ENCODE data around the gene FRMD5.
"Not testable (repeated sequence)": the region's sequence is repeated elsewhere in the genome, so short reads cannot be mapped to it uniquely, and the experiment has no call there.

Gene FRMD5

GRCh38 chr15:43867096-43867495 lies 328.0 kb downstream of the FRMD5 start:
- Mint-ChIP-seq H3K9me3 (ENCODE audit: low read depth) (no peaks in the 10 kb centered on the region), H3K27me3 (no peaks in the 10 kb centered on the region), H3K4me3 (no peak overlapping the region), H3K36me3 (peaks cover 14% of the 10 kb centered on the region), H3K27ac (no peak overlapping the region), H3K4me1 (ENCODE audit: low read depth) (no peaks in the 10 kb centered on the region)

- peaks cover 13% of the 10 kb centered on the region for H3K36me3 Mint-ChIP-seq
- not testable (repeated sequence) for H3K9me3 Mint-ChIP-seq (ENCODE audit: low read depth); H3K27me3 Mint-ChIP-seq; H3K4me3 Mint-ChIP-seq; H3K27ac Mint-ChIP-seq; H3K4me1 Mint-ChIP-seq (ENCODE audit: low read depth)
These were observed 328.4 kb downstream of the FRMD5 start for GRCh38 chr15:43866636-43867035.

GRCh38 chr15:43859546-43859945 lies 335.5 kb downstream of the FRMD5 start:
- H3K27ac Mint-ChIP-seq: no peak overlapping the region

GRCh38 chr15:43854801-43855200 lies 340.3 kb downstream of the FRMD5 start:
- Mint-ChIP-seq H3K36me3 (peaks cover 17% of the 10 kb centered on the region), H3K9me3 (ENCODE audit: low read depth) (no peaks in the 10 kb centered on the region), H3K4me3 (no peak overlapping the region)

More at GRCh38 chr15:43859546-43859945, 335.5 kb downstream of the FRMD5 start:
- Mint-ChIP-seq H3K36me3 (peaks cover 18% of the 10 kb centered on the region), H3K4me3 (no peak overlapping the region), H3K27me3 (no peaks in the 10 kb centered on the region), H3K4me1 (ENCODE audit: low read depth) (no peaks in the 10 kb centered on the region), H3K9me3 (ENCODE audit: low read depth) (no peaks in the 10 kb centered on the region)

GRCh38 chr15:43852607-43853006 lies 342.5 kb downstream of the FRMD5 start:
- H3K27ac Mint-ChIP-seq: no peak overlapping the region
- peaks cover 11% of the 10 kb centered on the region for H3K36me3 Mint-ChIP-seq

More at GRCh38 chr15:43854801-43855200, 340.3 kb downstream of the FRMD5 start:
- Mint-ChIP-seq H3K4me1 (ENCODE audit: low read depth) (no peaks in the 10 kb centered on the region), H3K27ac (no peak overlapping the region), H3K27me3 (no peaks in the 10 kb centered on the region)

GRCh38 chr15:43851251-43851650 lies 343.8 kb downstream of the FRMD5 start:
- H3K4me3 Mint-ChIP-seq: no peak overlapping the region
- H3K36me3 Mint-ChIP-seq: peaks cover 8% of the 10 kb centered on the region
- no peak overlapping the region for H3K27ac Mint-ChIP-seq
- no peaks in the 10 kb centered on the region for H3K27me3 Mint-ChIP-seq
- H3K4me1 Mint-ChIP-seq (ENCODE audit: low read depth): no peaks in the 10 kb centered on the region
- H3K9me3 Mint-ChIP-seq (ENCODE audit: low read depth): no peaks in the 10 kb centered on the region

More at GRCh38 chr15:43852607-43853006, 342.5 kb downstream of the FRMD5 start:
- no peak overlapping the region for H3K4me3 Mint-ChIP-seq
- no peaks in the 10 kb centered on the region for H3K9me3 Mint-ChIP-seq (ENCODE audit: low read depth)
- no peaks in the 10 kb centered on the region for H3K4me1 Mint-ChIP-seq (ENCODE audit: low read depth)
- H3K27me3 Mint-ChIP-seq: no peaks in the 10 kb centered on the region

- Mint-ChIP-seq H3K4me1 (ENCODE audit: low read depth) (no peaks in the 10 kb centered on the region), H3K36me3 (no peaks in the 10 kb centered on the region), H3K27ac (no peak overlapping the region), H3K4me3 (no peak overlapping the region), H3K27me3 (no peaks in the 10 kb centered on the region), H3K9me3 (ENCODE audit: low read depth) (no peaks in the 10 kb centered on the region)
These were observed 349.6 kb downstream of the FRMD5 start for GRCh38 chr15:43845421-43845820.

GRCh38 chr15:43832485-43832884 lies 362.6 kb downstream of the FRMD5 start:
- not testable (repeated sequence) for H3K9me3 Mint-ChIP-seq (ENCODE audit: low read depth); H3K27me3 Mint-ChIP-seq; H3K27ac Mint-ChIP-seq; H3K4me3 Mint-ChIP-seq
- H3K36me3 Mint-ChIP-seq: peaks cover 11% of the 10 kb centered on the region
- peaks cover 27% of the 10 kb centered on the region for H3K4me1 Mint-ChIP-seq (ENCODE audit: low read depth)

GRCh38 chr15:43831519-43832052 lies 363.5 kb downstream of the FRMD5 start:
- H3K4me3 Mint-ChIP-seq: peak overlapping the region; percentile 14

GRCh38 chr15:43830691-43831275 lies 364.3 kb downstream of the FRMD5 start:
- H3K4me1 Mint-ChIP-seq (ENCODE audit: low read depth): peaks cover 36% of the 10 kb centered on the region

More at GRCh38 chr15:43831519-43832052, 363.5 kb downstream of the FRMD5 start:
- not testable (repeated sequence) for H3K9me3 Mint-ChIP-seq (ENCODE audit: low read depth); H3K27me3 Mint-ChIP-seq; H3K36me3 Mint-ChIP-seq
- Mint-ChIP-seq H3K4me1 (ENCODE audit: low read depth) (peaks cover 30% of the 10 kb centered on the region), H3K27ac (peak overlapping the region; percentile 11)

GRCh38 chr15:43829951-43830540 lies 365.0 kb downstream of the FRMD5 start:
- H3K36me3 Mint-ChIP-seq; H3K9me3 Mint-ChIP-seq (ENCODE audit: low read depth); H3K27me3 Mint-ChIP-seq: not testable (repeated sequence)
- H3K4me1 Mint-ChIP-seq (ENCODE audit: low read depth): peaks cover 37% of the 10 kb centered on the region
- peak overlapping the region; percentile 41 for H3K27ac Mint-ChIP-seq
- peak overlapping the region; percentile 35 for H3K4me3 Mint-ChIP-seq

More at GRCh38 chr15:43830691-43831275, 364.3 kb downstream of the FRMD5 start:
- H3K4me3 Mint-ChIP-seq; H3K36me3 Mint-ChIP-seq; H3K27me3 Mint-ChIP-seq; H3K27ac Mint-ChIP-seq; H3K9me3 Mint-ChIP-seq (ENCODE audit: low read depth): not testable (repeated sequence)

GRCh38 chr15:43828061-43828657 lies 366.9 kb downstream of the FRMD5 start:
- peaks cover 12% of the 10 kb centered on the region for H3K36me3 Mint-ChIP-seq

GRCh38 chr15:43826508-43827341 lies 368.3 kb downstream of the FRMD5 start, which contains the start of gene WDR76:
TSS of gene WDR76 (plus strand) at chr15:43827002. CDS start at chr15:43827033, 31 bp downstream.
- no peaks in the 10 kb centered on the region for H3K27me3 Mint-ChIP-seq
- H3K27ac Mint-ChIP-seq: peak within 1 kb of the TSS; percentile 96
- H3K9me3 Mint-ChIP-seq (ENCODE audit: low read depth): no peaks in the 10 kb centered on the region
- peak within 1 kb of the TSS; percentile 94 for H3K4me3 Mint-ChIP-seq
- peaks cover 56% of the 10 kb centered on the region for H3K4me1 Mint-ChIP-seq (ENCODE audit: low read depth)
- H3K36me3 Mint-ChIP-seq: peaks cover 10% of the 10 kb centered on the region

More at GRCh38 chr15:43828061-43828657, 366.9 kb downstream of the FRMD5 start:
- Mint-ChIP-seq H3K4me1 (ENCODE audit: low read depth) (peaks cover 52% of the 10 kb centered on the region), H3K9me3 (ENCODE audit: low read depth) (no peaks in the 10 kb centered on the region), H3K27me3 (no peaks in the 10 kb centered on the region), H3K27ac (peak overlapping the region; percentile 96), H3K4me3 (peak overlapping the region; percentile 94)

- Mint-ChIP-seq H3K36me3 (peaks cover 11% of the 10 kb centered on the region), H3K4me3 (peak overlapping the region; percentile 94), H3K4me1 (ENCODE audit: low read depth) (peaks cover 59% of the 10 kb centered on the region), H3K27ac (peak overlapping the region; percentile 96), H3K9me3 (ENCODE audit: low read depth) (no peaks in the 10 kb centered on the region), H3K27me3 (no peaks in the 10 kb centered on the region)
These were observed 369.0 kb downstream of the FRMD5 start for GRCh38 chr15:43826029-43826507.

Data from activated naive CD8-positive, alpha-beta T cell (primary cell).